Naive B cell (primary cell): ENCODE data around the gene KLF3. TPM values are rescaled to one million over a fixed set of nuclear protein-coding genes. Genes with fewer than 3 reads are reported as not detected.

ENCODE experiments used
- ATAC-seq, 2 donors: fragments of 150-1000 bp; cut with Tn5 transposase; 2 replicates each; pipeline ENCODE4 v1.10.0; 2021; ENCODE audit warnings: low read depth in 2 of 2, mild to moderate bottlenecking in 2 of 2, moderate library complexity in 2 of 2
- DNase-seq: peaks from one replicate; pipeline ENCODE4 v3.0.0; 2022
- H3K27ac Mint-ChIP-seq, 6 donors: one replicate each; pipeline ENCODE4 v1.8.0; 2020 to 2022; ENCODE audit warnings: mild to moderate bottlenecking in 6 of 6, mixed read lengths in 6 of 6, moderate library complexity in 5 of 6, inconsistent platforms in 2 of 6
- H3K27me3 Mint-ChIP-seq, 3 donors: one replicate each; pipeline ENCODE4 v1.8.0; 2021 to 2022; ENCODE audit warnings: mixed read lengths in 3 of 3, mild to moderate bottlenecking in 1 of 3
- H3K36me3 Mint-ChIP-seq, 2 donors: one replicate each; pipeline ENCODE4 v1.8.0; 2020 to 2022; ENCODE audit warnings: mixed read lengths in 2 of 2, inconsistent platforms in 1 of 2, mild to moderate bottlenecking in 1 of 2
- H3K4me1 Mint-ChIP-seq, 3 donors: one replicate each; pipeline ENCODE4 v1.8.0; 2020 to 2022; ENCODE audit warnings: mixed read lengths in 3 of 3, inconsistent platforms in 1 of 3, mild to moderate bottlenecking in 1 of 3, moderate library complexity in 1 of 3
- H3K4me3 Mint-ChIP-seq, 8 donors: one replicate each; pipeline ENCODE4 v1.8.0; 2020 to 2022; ENCODE audit warnings: mild to moderate bottlenecking in 8 of 8, mixed read lengths in 8 of 8, moderate library complexity in 8 of 8, inconsistent platforms in 2 of 8
- H3K9me3 Mint-ChIP-seq, 7 donors: one replicate each; pipeline ENCODE4 v1.8.0; 2020 to 2022; ENCODE audit warnings: mixed read lengths in 7 of 7, mild to moderate bottlenecking in 5 of 7, inconsistent platforms in 2 of 7, moderate library complexity in 1 of 7
- polyA plus RNA-seq, 6 donors: library from polyadenylated mRNA; unstranded; fragments of 300-500 nt; fragmentation: Illumina TruSeq; gene quantifications; one replicate each; pipeline ENCODE4 v1.2.3, GENCODE V29; 2021; ENCODE audit warnings: low read depth in 6 of 6

The KLF3 gene
- polyA plus RNA-seq, 6 donors from 2014 or later, result 34.3 to 91.0 (median 58.5) TPM

DNA sequence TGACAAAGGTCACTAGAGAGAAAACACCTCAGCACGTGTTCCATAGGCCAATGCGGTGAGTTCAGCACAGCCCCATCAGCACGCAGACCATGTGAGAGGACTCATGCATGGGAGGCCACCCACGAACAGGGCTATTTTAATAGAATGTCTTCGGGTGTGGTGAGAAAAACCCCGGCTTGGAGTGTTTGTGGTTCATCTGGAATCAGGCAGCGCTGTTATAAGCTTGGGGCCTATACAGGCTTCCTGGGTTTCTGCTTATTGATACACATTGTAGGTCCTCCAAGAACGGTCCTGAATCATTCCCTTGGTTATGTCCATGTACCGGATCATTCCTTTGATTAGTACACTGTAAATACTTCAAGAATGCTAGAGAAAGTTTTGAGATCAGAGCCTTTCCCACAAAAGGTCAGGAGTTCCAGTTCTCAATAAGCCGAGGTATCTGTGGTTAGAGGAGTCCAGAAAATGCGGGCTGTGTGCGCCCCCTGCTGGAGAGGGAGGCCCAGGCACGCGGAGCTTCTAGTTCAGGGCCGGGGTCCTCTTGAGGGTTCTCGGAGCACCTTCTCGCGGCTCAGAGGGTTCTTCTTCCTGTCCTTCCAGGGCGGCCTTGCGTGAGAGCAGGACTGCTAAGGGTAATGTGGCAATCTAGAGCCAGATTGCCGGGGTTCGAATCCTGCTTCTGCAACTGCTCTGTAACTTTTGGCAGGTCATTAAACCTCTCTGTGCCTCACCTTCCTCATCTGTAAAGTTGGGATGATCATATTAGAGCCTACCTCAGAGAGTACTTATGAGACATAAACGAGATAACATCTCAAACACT is 67.0 kb downstream of the KLF3 start:
- peak overlapping the region; percentile 42 to 97 (median 86) for H3K27ac Mint-ChIP-seq
- H3K4me3 Mint-ChIP-seq, result peak overlapping the region in 7 of 8 donors; percentile 4 to 85 (median 54)
- peaks cover 0 to 13% (median 0%) of the 10 kb centered on the region in 7 donors for H3K9me3 Mint-ChIP-seq
- H3K36me3 Mint-ChIP-seq, result peaks cover 0 to 9% of the 10 kb centered on the region in 2 donors
- ATAC-seq (peak; percentile 86 to 91), DNase-seq (peak; percentile 73)
- peaks cover 24 to 50% (median 30%) of the 10 kb centered on the region in 3 donors for H3K4me1 Mint-ChIP-seq
- no peaks in the 10 kb centered on the region for H3K27me3 Mint-ChIP-seq

DNA sequence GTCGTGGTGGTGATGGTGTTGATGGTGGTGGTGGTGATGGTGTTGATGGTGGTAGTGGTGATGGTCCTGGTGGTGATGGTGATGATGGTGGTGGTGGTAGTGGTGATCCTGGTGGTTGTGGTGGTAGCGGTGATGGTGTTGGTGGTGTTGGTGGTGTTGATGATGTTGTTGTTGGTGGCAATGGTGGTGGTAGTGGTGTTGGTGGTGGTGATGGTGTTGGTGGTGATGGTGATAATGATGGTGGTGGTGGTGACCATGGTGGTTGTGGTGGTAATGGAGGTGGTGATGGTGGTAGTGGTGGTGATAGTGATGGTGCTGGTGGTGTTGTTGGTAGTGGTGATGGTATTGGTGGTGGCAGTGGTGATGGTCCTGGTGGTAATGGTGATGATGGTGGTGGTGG is 69.7 kb downstream of the KLF3 start:
- ATAC-seq (no peak), DNase-seq (no peak)
- H3K27ac Mint-ChIP-seq, result peak overlapping the region in 3 of 6 donors; percentile 7 to 93 (median 86)
- no peaks in the 10 kb centered on the region for H3K27me3 Mint-ChIP-seq
- no peak overlapping the region for H3K4me3 Mint-ChIP-seq
- H3K4me1 Mint-ChIP-seq, result peaks cover 24 to 46% (median 30%) of the 10 kb centered on the region in 3 donors
- peaks cover 0 to 13% (median 0%) of the 10 kb centered on the region in 7 donors for H3K9me3 Mint-ChIP-seq
- peaks cover 0 to 9% of the 10 kb centered on the region in 2 donors for H3K36me3 Mint-ChIP-seq

DNA sequence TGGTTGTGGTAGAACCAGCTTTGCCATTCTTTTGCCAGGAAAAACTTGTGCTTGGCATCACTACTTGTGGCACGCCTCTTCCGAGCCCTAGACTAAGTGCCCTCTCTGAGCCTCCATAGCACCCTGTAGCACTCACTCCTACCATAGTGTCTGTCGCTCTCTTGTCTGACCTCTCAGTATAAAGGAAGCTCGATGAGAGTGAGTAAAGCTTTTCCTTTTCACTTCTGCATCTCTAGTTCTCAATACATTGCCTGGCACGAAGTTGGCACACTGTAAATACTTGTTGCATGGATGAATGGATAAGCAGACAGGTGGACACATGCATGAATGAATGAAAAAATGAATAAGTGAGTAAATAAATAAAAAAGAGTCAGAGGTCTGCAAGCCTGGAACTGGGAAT is 70.4 kb downstream of the KLF3 start:
- peaks cover 24 to 40% (median 30%) of the 10 kb centered on the region in 3 donors for H3K4me1 Mint-ChIP-seq
- no peak for ATAC-seq
- peaks cover 0 to 9% of the 10 kb centered on the region in 2 donors for H3K36me3 Mint-ChIP-seq
- peak overlapping the region in 3 of 6 donors; percentile 29 to 57 (median 48) for H3K27ac Mint-ChIP-seq
- no peak overlapping the region for H3K4me3 Mint-ChIP-seq
- DNase-seq, result no peak
- no peaks in the 10 kb centered on the region for H3K27me3 Mint-ChIP-seq
- H3K9me3 Mint-ChIP-seq, result peaks cover 0 to 13% (median 0%) of the 10 kb centered on the region in 7 donors

- no peak for ATAC-seq
- H3K36me3 Mint-ChIP-seq, result peaks cover 0 to 9% of the 10 kb centered on the region in 2 donors
- no peak overlapping the region for H3K27ac Mint-ChIP-seq
- DNase-seq, result no peak
- no peak overlapping the region for H3K4me3 Mint-ChIP-seq
- peaks cover 23 to 37% (median 30%) of the 10 kb centered on the region in 3 donors for H3K4me1 Mint-ChIP-seq
- no peaks in the 10 kb centered on the region for H3K27me3 Mint-ChIP-seq
- peaks cover 0 to 13% (median 0%) of the 10 kb centered on the region in 7 donors for H3K9me3 Mint-ChIP-seq
These were observed 70.9 kb downstream of the KLF3 start for GRCh38 chr4:38734911-38735310.

GRCh38 chr4:38735870-38736269 is 71.9 kb downstream of the KLF3 start:
- Mint-ChIP-seq H3K9me3 (peaks cover 0 to 13% (median 0%) of the 10 kb centered on the region in 7 donors), H3K4me3 (no peak overlapping the region), H3K4me1 (peaks cover 13 to 27% (median 26%) of the 10 kb centered on the region in 3 donors), H3K36me3 (peaks cover 0 to 9% of the 10 kb centered on the region in 2 donors), H3K27me3 (no peaks in the 10 kb centered on the region), H3K27ac (no peak overlapping the region)
- DNase-seq, result no peak
- no peak for ATAC-seq

GRCh38 chr4:38738940-38739803 is 75.2 kb downstream of the KLF3 start:
- ATAC-seq (no peak), DNase-seq (no peak)
- Mint-ChIP-seq H3K36me3 (no peaks in the 10 kb centered on the region), H3K4me1 (peaks cover 13 to 26% (median 24%) of the 10 kb centered on the region in 3 donors), H3K9me3 (no peaks in the 10 kb centered on the region), H3K27ac (no peak overlapping the region), H3K4me3 (no peak overlapping the region), H3K27me3 (no peaks in the 10 kb centered on the region)

- Mint-ChIP-seq H3K27ac (peak overlapping the region in 3 of 6 donors; percentile 42 to 88 (median 68)), H3K4me1 (peaks cover 8 to 23% (median 21%) of the 10 kb centered on the region in 3 donors), H3K4me3 (no peak overlapping the region), H3K27me3 (no peaks in the 10 kb centered on the region), H3K9me3 (no peaks in the 10 kb centered on the region), H3K36me3 (no peaks in the 10 kb centered on the region)
- ATAC-seq (no peak), DNase-seq (no peak)
These were observed 76.3 kb downstream of the KLF3 start for GRCh38 chr4:38740303-38740702.

- Mint-ChIP-seq H3K4me1 (peaks cover 8 to 26% (median 23%) of the 10 kb centered on the region in 3 donors), H3K27me3 (no peaks in the 10 kb centered on the region), H3K4me3 (peak overlapping the region in 7 of 8 donors; percentile 28 to 73 (median 41))
These were observed 79.9 kb downstream of the KLF3 start for GRCh38 chr4:38743866-38744265.

DNA sequence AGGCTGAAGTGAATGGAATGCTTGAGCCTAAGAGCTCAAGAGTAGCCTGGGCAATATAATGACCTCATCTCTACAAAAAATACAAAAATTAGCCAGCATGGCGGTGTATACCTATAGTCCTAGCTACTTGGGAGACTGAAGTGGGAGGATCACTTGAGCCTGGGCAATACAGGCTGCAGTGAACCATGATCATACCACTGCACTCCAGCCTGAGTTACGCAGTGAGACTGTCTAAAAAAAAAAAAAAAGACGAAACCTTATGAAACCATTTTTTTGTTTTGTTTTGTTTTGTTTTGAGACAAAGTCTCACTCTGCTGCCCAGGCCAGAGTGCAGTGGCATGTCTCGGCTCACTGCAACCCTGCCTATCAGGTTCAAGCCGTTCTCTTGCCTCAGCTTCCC is 81.9 kb downstream of the KLF3 start:
- Mint-ChIP-seq H3K27me3 (no peaks in the 10 kb centered on the region), H3K4me1 (peaks cover 8 to 27% (median 26%) of the 10 kb centered on the region in 3 donors), H3K36me3 (peaks cover 13 to 20% of the 10 kb centered on the region in 2 donors), H3K9me3 (peaks cover 13 to 31% (median 29%) of the 10 kb centered on the region in 7 donors), H3K27ac (no peak overlapping the region), H3K4me3 (peak overlapping the region in 1 of 8 donors; percentile 15)
- ATAC-seq (no peak), DNase-seq (no peak)

More at GRCh38 chr4:38743866-38744265, 79.9 kb downstream of the KLF3 start:
- Mint-ChIP-seq H3K36me3 (peaks cover 13 to 19% of the 10 kb centered on the region in 2 donors), H3K27ac (peak overlapping the region in 4 of 6 donors; percentile 12 to 87 (median 26)), H3K9me3 (peaks cover 13 to 25% (median 18%) of the 10 kb centered on the region in 7 donors)
- DNase-seq (no peak), ATAC-seq (peak; percentile 16 to 80)

DNA sequence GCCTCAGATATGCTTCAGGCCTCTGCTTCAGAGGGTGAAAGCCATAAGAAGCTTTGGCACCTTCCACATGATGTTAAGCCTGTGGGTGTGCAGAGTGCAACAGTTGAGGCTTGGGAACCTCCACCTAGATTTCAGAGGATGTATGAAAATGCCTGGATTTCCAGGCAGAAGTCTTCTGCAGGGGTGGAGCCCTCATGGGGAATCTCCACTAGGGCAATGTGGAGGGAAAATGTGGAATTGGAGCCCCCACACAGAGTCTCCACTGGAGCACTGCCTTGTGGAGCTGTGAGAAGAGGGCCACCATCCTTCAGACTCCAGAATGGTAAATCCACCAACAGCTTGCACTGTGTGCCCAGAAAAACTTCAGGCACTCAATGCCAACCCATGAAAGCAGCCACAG is 83.6 kb downstream of the KLF3 start:
- H3K4me3 Mint-ChIP-seq, result no peak overlapping the region
- peaks cover 8 to 24% (median 21%) of the 10 kb centered on the region in 3 donors for H3K4me1 Mint-ChIP-seq
- no peaks in the 10 kb centered on the region for H3K27me3 Mint-ChIP-seq
- ATAC-seq, result no peak
- no peak for DNase-seq
- peaks cover 13 to 31% (median 29%) of the 10 kb centered on the region in 7 donors for H3K9me3 Mint-ChIP-seq
- no peak overlapping the region for H3K27ac Mint-ChIP-seq
- peaks cover 13 to 20% of the 10 kb centered on the region in 2 donors for H3K36me3 Mint-ChIP-seq

GRCh38 chr4:38749336-38749735 is 85.3 kb downstream of the KLF3 start:
- Mint-ChIP-seq H3K4me1 (peaks cover 0 to 8% (median 6%) of the 10 kb centered on the region in 3 donors), H3K4me3 (no peak overlapping the region), H3K9me3 (peaks cover 13 to 31% (median 29%) of the 10 kb centered on the region in 7 donors), H3K36me3 (peaks cover 13 to 20% of the 10 kb centered on the region in 2 donors), H3K27ac (no peak overlapping the region), H3K27me3 (no peaks in the 10 kb centered on the region)
- DNase-seq (no peak), ATAC-seq (no peak)
